CD4-positive, alpha-beta memory T cell (primary cell): ENCODE results near the gene SIK3. TPM values are rescaled to one million over a fixed set of nuclear protein-coding genes. Genes with fewer than 3 reads are reported as not detected.

Source experiments
- CTCF ChIA-PET: fragments of 350-600 bp; sonication (Branson Sonifier 250); formaldehyde crosslinking; loops from one replicate; lab custom pipeline; 2021; ENCODE audit warnings: inconsistent platforms; ENCODE audit not compliant: partially characterized antibody; lab: Charles Lee
- POLR2A ChIA-PET: fragments of 350-600 bp; sonication (Branson Sonifier 250); formaldehyde crosslinking; loops from one replicate; lab custom pipeline; 2021; ENCODE audit not compliant: partially characterized antibody; lab: Charles Lee
- DNase-seq, 5 donors: peaks; one replicate each; pipeline versions ENCODE4 v3.0.0 to v3.0.0-alpha.2; 2020 to 2022; ENCODE audit warnings: mixed read lengths in 1 of 5
- H3K27ac ChIP-seq: one replicate; pipeline ENCODE4 v1.7.0; 2013; ENCODE audit warnings: low read depth, low read length
- H3K27me3 ChIP-seq: 2 replicates; pipeline ENCODE4 v1.7.0; 2013; ENCODE audit warnings: mild to moderate bottlenecking, low read length, moderate library complexity; ENCODE audit not compliant: insufficient read depth
- H3K36me3 ChIP-seq: 2 replicates; pipeline ENCODE4 v1.7.0; 2013; ENCODE audit warnings: mild to moderate bottlenecking, low read length, moderate library complexity; ENCODE audit not compliant: insufficient read depth
- H3K4me1 ChIP-seq: 2 replicates; pipeline ENCODE4 v1.7.0; 2013; ENCODE audit warnings: mild to moderate bottlenecking, low read length, moderate library complexity; ENCODE audit not compliant: insufficient read depth
- H3K4me3 ChIP-seq, 2 donors: one replicate each; pipeline ENCODE4 v1.7.0; 2013; ENCODE audit warnings: low read length in 2 of 2, mild to moderate bottlenecking in 1 of 2
- H3K9me3 ChIP-seq, 2 donors: one replicate each; pipeline ENCODE4 v1.7.0; 2013; ENCODE audit warnings: low read length in 2 of 2, control low read depth in 1 of 2; ENCODE audit not compliant: control insufficient read depth in 1 of 2
- H3K27ac Mint-ChIP-seq, 7 donors: one replicate each; pipeline ENCODE4 v1.8.0; 2020 to 2021; ENCODE audit warnings: mixed read lengths in 7 of 7, mild to moderate bottlenecking in 6 of 7, inconsistent platforms in 3 of 7, moderate library complexity in 3 of 7
- H3K27me3 Mint-ChIP-seq, 2 donors: one replicate each; pipeline ENCODE4 v1.8.0; 2020 to 2021; ENCODE audit warnings: mixed read lengths in 2 of 2
- H3K36me3 Mint-ChIP-seq, 2 donors: one replicate each; pipeline ENCODE4 v1.8.0; 2020 to 2021; ENCODE audit warnings: mixed read lengths in 2 of 2, inconsistent platforms in 1 of 2, mild to moderate bottlenecking in 1 of 2
- H3K4me1 Mint-ChIP-seq, 4 donors: one replicate each; pipeline ENCODE4 v1.8.0; 2020 to 2021; ENCODE audit warnings: mixed read lengths in 4 of 4, mild to moderate bottlenecking in 1 of 4
- H3K4me3 Mint-ChIP-seq, 8 donors: one replicate each; pipeline ENCODE4 v1.8.0; 2020 to 2021; ENCODE audit warnings: mixed read lengths in 8 of 8, mild to moderate bottlenecking in 7 of 8, moderate library complexity in 6 of 8, inconsistent platforms in 3 of 8
- H3K9me3 Mint-ChIP-seq, 8 donors: one replicate each; pipeline ENCODE4 v1.8.0; 2020 to 2021; ENCODE audit warnings: mixed read lengths in 8 of 8, mild to moderate bottlenecking in 5 of 8, inconsistent platforms in 3 of 8, moderate library complexity in 1 of 8
- intact Hi-C: fragments of 100-400 bp; cut with micrococcal nuclease; formaldehyde crosslinking; loops from one replicate; pipeline ENCODE4 v1.15.1; 2023
- polyA plus RNA-seq, 2 donors: library from polyadenylated mRNA; unstranded; fragments of 300-500 nt; fragmentation: Illumina TruSeq; gene quantifications; one replicate each; pipeline ENCODE4 v1.2.3, GENCODE V29; 2021
- total RNA-seq, 2 experiments: library from RNA; stranded (reverse); gene quantifications; one replicate each; pipeline ENCODE4 v1.2.3, GENCODE V29; 2021

SIK3 gene
- total RNA-seq (10 to 100 TPM; 88.4 to 97.5 TPM), polyA plus RNA-seq (10 to 100 TPM in 1 of 2 donors, 1 to 10 TPM in 1; 9.7 to 36.7 TPM)

- Histone ChIP-seq H3K4me3 (peak within 1 kb of the TSS; percentile 79 to 86), H3K9me3 (no peaks in the 10 kb centered on the region), H3K36me3 (no peaks in the 10 kb centered on the region), H3K27me3 (no peaks in the 10 kb centered on the region), H3K4me1 (peaks cover 47% of the 10 kb centered on the region), H3K27ac (peak within 1 kb of the TSS; percentile 98)
- no peaks in the 10 kb centered on the region for H3K9me3 Mint-ChIP-seq
- peaks cover 0 to 2% of the 10 kb centered on the region in 2 donors for H3K27me3 Mint-ChIP-seq
- H3K36me3 Mint-ChIP-seq, result peaks cover 0 to 15% of the 10 kb centered on the region in 2 donors
- peaks cover 34 to 66% (median 46%) of the 10 kb centered on the region in 4 donors for H3K4me1 Mint-ChIP-seq
- peak within 1 kb of the TSS; percentile 95 to 100 (median 97) for H3K4me3 Mint-ChIP-seq
- H3K27ac Mint-ChIP-seq, result peak within 1 kb of the TSS; percentile 99 to 100 (median 99)
- intact Hi-C loops, result loop anchor here (1.0 to 5.0 kb wide), 7 partner anchors 44 to 326 kb away; partner anchors contain the start of genes APOA5, BUD13, PAFAH1B2 and SIDT2
- peak; percentile 92 to 95 (median 94) for DNase-seq
- CTCF ChIA-PET, result interaction anchor here (0.6 to 7.2 kb wide), 32 partner anchors 8 to 330 kb away, joined by 3 to 50 read pairs (median 6); partner anchors contain the start of genes APOA5 and ZPR1
- POLR2A ChIA-PET, result interaction anchor here (0.7 to 3.9 kb wide), 22 partner anchors 47 to 326 kb away, joined by 3 to 92 read pairs (median 5); partner anchors contain the start of genes BUD13, SIDT2 and ZPR1
Measured at GRCh38 chr11:117098269-117099232, at the start of gene SIK3. SIK3 (minus strand) TSS chr11:117098428; CDS start chr11:117098415, 13 bp downstream.

GRCh38 chr11:117146521-117146920 lies 48.3 kb upstream of the SIK3 start:
- H3K27ac ChIP-seq, result no peak overlapping the region
- Mint-ChIP-seq H3K27ac (peak overlapping the region in 3 of 7 donors; percentile 5 to 90 (median 61)), H3K36me3 (peaks cover 10 to 40% of the 10 kb centered on the region in 2 donors), H3K4me1 (peaks cover 35 to 71% (median 52%) of the 10 kb centered on the region in 4 donors), H3K27me3 (no peaks in the 10 kb centered on the region), H3K4me3 (peak overlapping the region in 4 of 8 donors; percentile 5 to 99 (median 98)), H3K9me3 (no peaks in the 10 kb centered on the region)
- peaks cover 4% of the 10 kb centered on the region for H3K36me3 ChIP-seq
- no peak overlapping the region for H3K4me3 ChIP-seq
- CTCF ChIA-PET, result interaction anchor here (0.9 to 5.8 kb wide), 5 partner anchors 26 to 353 kb away, joined by 3 to 41 read pairs (median 4); partner anchors contain the start of gene SIDT2
- intact Hi-C loops, result no loop called here
- H3K4me1 ChIP-seq, result peaks cover 57% of the 10 kb centered on the region
- POLR2A ChIA-PET, result interaction anchor here (0.6 to 5.9 kb wide), 4 partner anchors 33 to 80 kb away, joined by 3 to 75 read pairs (median 4); partner anchors contain the start of genes SIDT2 and SIK3
- H3K27me3 ChIP-seq, result no peaks in the 10 kb centered on the region
- DNase-seq, result no peak
- no peaks in the 10 kb centered on the region for H3K9me3 ChIP-seq

GRCh38 chr11:117145393-117145761 lies 47.1 kb upstream of the SIK3 start:
- Histone ChIP-seq H3K4me1 (peaks cover 56% of the 10 kb centered on the region), H3K4me3 (peak overlapping the region; percentile 68 to 93), H3K27ac (peak overlapping the region; percentile 70), H3K36me3 (peaks cover 4% of the 10 kb centered on the region), H3K9me3 (no peaks in the 10 kb centered on the region), H3K27me3 (no peaks in the 10 kb centered on the region)
- peaks cover 10 to 36% of the 10 kb centered on the region in 2 donors for H3K36me3 Mint-ChIP-seq
- CTCF ChIA-PET, result interaction anchor here (0.7 to 5.8 kb wide), 9 partner anchors 9 to 750 kb away, joined by 3 to 41 read pairs (median 3); partner anchors contain the start of genes APOA5 and SIDT2
- H3K4me3 Mint-ChIP-seq, result peak overlapping the region; percentile 96 to 100 (median 99)
- intact Hi-C loops, result no loop called here
- DNase-seq, result peak; percentile 5 to 43 (median 22)
- no peaks in the 10 kb centered on the region for H3K9me3 Mint-ChIP-seq
- H3K4me1 Mint-ChIP-seq, result peaks cover 32 to 64% (median 48%) of the 10 kb centered on the region in 4 donors
- no peaks in the 10 kb centered on the region for H3K27me3 Mint-ChIP-seq
- H3K27ac Mint-ChIP-seq, result peak overlapping the region; percentile 90 to 98 (median 97)
- POLR2A ChIA-PET, result interaction anchor here (0.8 to 5.9 kb wide), 8 partner anchors 30 to 372 kb away, joined by 3 to 75 read pairs (median 12); partner anchors contain the start of genes BUD13, CEP164, PCSK7 and RNF214

- peak; percentile 32 to 46 (median 37) for DNase-seq
- H3K4me3 Mint-ChIP-seq, result peak overlapping the region; percentile 96 to 100 (median 99)
- peaks cover 4% of the 10 kb centered on the region for H3K36me3 ChIP-seq
- peak overlapping the region; percentile 92 to 98 (median 97) for H3K27ac Mint-ChIP-seq
- H3K36me3 Mint-ChIP-seq, result peaks cover 10 to 33% of the 10 kb centered on the region in 2 donors
- intact Hi-C loops, result loop anchor here (1.0 to 5.0 kb wide), 4 partner anchors 34 to 1958 kb away; partner anchors contain the start of genes DPAGT1, PCSK7, RNF214 and SIDT2
- no peaks in the 10 kb centered on the region for H3K9me3 ChIP-seq
- ChIA-PET CTCF (interaction anchor here (0.8 to 5.8 kb wide), 11 partner anchors 10 to 412 kb away, joined by 3 to 41 read pairs (median 3); partner anchors contain the start of genes APOA5 and SIDT2), POLR2A (interaction anchor here (0.8 to 5.9 kb wide), 18 partner anchors 16 to 1750 kb away, joined by 3 to 75 read pairs (median 4); partner anchors contain the start of genes BUD13, CEP164, PCSK7 and RNF214)
- no peaks in the 10 kb centered on the region for H3K27me3 ChIP-seq
- no peaks in the 10 kb centered on the region for H3K9me3 Mint-ChIP-seq
- peak overlapping the region; percentile 68 to 93 for H3K4me3 ChIP-seq
- H3K4me1 ChIP-seq, result peaks cover 51% of the 10 kb centered on the region
- H3K27ac ChIP-seq, result peak overlapping the region; percentile 70
- peaks cover 2 to 5% of the 10 kb centered on the region in 2 donors for H3K27me3 Mint-ChIP-seq
- peaks cover 33 to 59% (median 46%) of the 10 kb centered on the region in 4 donors for H3K4me1 Mint-ChIP-seq
Measured at GRCh38 chr11:117144477-117145392, 46.5 kb upstream of the SIK3 start.

- peak within 1 kb of the TSS; percentile 97 to 100 (median 99) for H3K4me3 Mint-ChIP-seq
- peak within 1 kb of the TSS; percentile 92 to 99 (median 98) for H3K27ac Mint-ChIP-seq
- peaks cover 33 to 56% (median 44%) of the 10 kb centered on the region in 4 donors for H3K4me1 Mint-ChIP-seq
- peaks cover 10 to 30% of the 10 kb centered on the region in 2 donors for H3K36me3 Mint-ChIP-seq
- DNase-seq, result peak; percentile 94 to 95 (median 94)
- Histone ChIP-seq H3K36me3 (peaks cover 4% of the 10 kb centered on the region), H3K27ac (peak within 1 kb of the TSS; percentile 70), H3K9me3 (no peaks in the 10 kb centered on the region), H3K27me3 (no peaks in the 10 kb centered on the region), H3K4me1 (peaks cover 46% of the 10 kb centered on the region), H3K4me3 (peak within 1 kb of the TSS; percentile 68 to 93)
- CTCF ChIA-PET, result interaction anchor here (0.9 to 5.8 kb wide), 6 partner anchors 36 to 412 kb away, joined by 3 to 41 read pairs (median 4); partner anchors contain the start of gene SIDT2
- POLR2A ChIA-PET, result interaction anchor here (1.0 to 5.9 kb wide), 17 partner anchors 10 to 1751 kb away, joined by 3 to 75 read pairs (median 4); partner anchors contain the start of genes BUD13, CEP164, PCSK7 and RNF214
- peaks cover 2 to 6% of the 10 kb centered on the region in 2 donors for H3K27me3 Mint-ChIP-seq
- H3K9me3 Mint-ChIP-seq, result no peaks in the 10 kb centered on the region
- intact Hi-C loops, result loop anchor here (1.0 to 5.0 kb wide), 4 partner anchors 34 to 1958 kb away; partner anchors contain the start of genes DPAGT1, PCSK7, RNF214 and SIDT2
Measured at GRCh38 chr11:117143871-117144476, 45.7 kb upstream of the SIK3 start, which contains the start of gene PAFAH1B2. PAFAH1B2 (plus strand) TSS chr11:117144287; CDS start chr11:117152448, 8,161 bp downstream.
